Smooth muscle cell (in vitro differentiated cells): ENCODE results near the gene PDGFC. TPM values are rescaled to one million over a fixed set of nuclear protein-coding genes. Genes with fewer than 3 reads are reported as not detected.

Source experiments
- DNase-seq: peaks from one replicate; lab custom pipeline; 2025; ENCODE audit not compliant: unreplicated experiment; lab: John Stamatoyannopoulos, UW
- H2AFZ ChIP-seq: fragments of 200-600 bp; sonication (generic); 2 replicates; pipeline ENCODE4 v1.6.0; 2016; ENCODE audit warnings: antibody characterized with exemption, low read depth, mild to moderate bottlenecking
- H3F3A ChIP-seq: fragments of 200-600 bp; sonication (generic); 2 replicates; pipeline ENCODE4 v1.6.0; 2017; ENCODE audit warnings: antibody characterized with exemption, low read depth
- H3K27ac ChIP-seq: fragments of 200-600 bp; sonication (generic); 2 replicates; pipeline ENCODE4 v1.5.1; 2016; ENCODE audit warnings: low read depth, mild to moderate bottlenecking
- H3K27me3 ChIP-seq: fragments of 200-600 bp; sonication (generic); 2 replicates; pipeline ENCODE4 v1.6.1; 2016; ENCODE audit warnings: low read depth, mild to moderate bottlenecking
- H3K36me3 ChIP-seq: fragments of 200-600 bp; sonication (generic); 2 replicates; pipeline ENCODE4 v1.5.1; 2016; ENCODE audit warnings: low read depth
- H3K4me1 ChIP-seq: fragments of 200-600 bp; sonication (generic); 2 replicates; pipeline ENCODE4 v1.5.1; 2016; ENCODE audit warnings: low read depth
- H3K4me2 ChIP-seq: fragments of 200-600 bp; sonication (generic); 2 replicates; pipeline ENCODE4 v1.6.0; 2016; ENCODE audit warnings: mild to moderate bottlenecking
- H3K4me3 ChIP-seq: fragments of 200-600 bp; sonication (generic); 2 replicates; pipeline ENCODE4 v1.5.1; 2016; ENCODE audit warnings: mild to moderate bottlenecking
- H3K79me2 ChIP-seq: fragments of 200-600 bp; sonication (generic); 2 replicates; pipeline ENCODE4 v1.6.0; 2016; ENCODE audit warnings: low read depth, mild to moderate bottlenecking
- H3K9ac ChIP-seq: fragments of 200-600 bp; sonication (generic); 2 replicates; pipeline ENCODE4 v1.6.0; 2016; ENCODE audit warnings: low read depth
- H3K9me3 ChIP-seq: fragments of 200-600 bp; sonication (generic); replicated peaks from 2 replicates; pipeline ENCODE4 v1.5.1; 2016; ENCODE audit warnings: low read depth
- H4K20me1 ChIP-seq: fragments of 200-600 bp; sonication (generic); 2 replicates; pipeline ENCODE4 v1.6.0; 2016; ENCODE audit warnings: low read depth
- CTCF ChIP-seq: fragments of 200-600 bp; sonication (generic); IDR thresholded peaks from 2 replicates; pipeline ENCODE4 v1.5.1; 2017; ENCODE audit warnings: borderline replicate concordance, mild to moderate bottlenecking, antibody characterized with exemption; ENCODE audit not compliant: insufficient read depth, poor library complexity, severe bottlenecking
- WGBS: methylation state at CpG from one replicate; pipeline ENCODE4 v1.1.7; 2016; ENCODE audit warnings: low lambda C conversion rate; 5-methylcytosine and 5-hydroxymethylcytosine counted together
- polyA plus RNA-seq: library from polyadenylated mRNA; unstranded; fragments of >200 nt; fragmentation: Nextera tagmentation; extraction: Ambion mirVana; gene quantifications from 2 replicates; pipeline ENCODE4 v1.2.1, GENCODE V29; 2016
- total RNA-seq: library from RNA; depleted of rRNA; stranded (reverse); fragments of >200 nt; gene quantifications from 2 replicates; pipeline ENCODE4 v1.2.3, GENCODE V29; 2014

Gene PDGFC
- total and polyA plus RNA-seq, 2 experiments from 2014 or later: 56.5 to 135 TPM

- H3K9me3 ChIP-seq: no peaks in the 10 kb centered on the region
- H2AFZ ChIP-seq: no peak overlapping the region
- H3K79me2 ChIP-seq: peaks cover 16% of the 10 kb centered on the region
- H3K4me3 ChIP-seq: no peak overlapping the region
- no peaks in the 10 kb centered on the region for H3K36me3 ChIP-seq
- no peak overlapping the region for H3K27ac ChIP-seq
- H3K27me3 ChIP-seq: no peaks in the 10 kb centered on the region
- WGBS: 91% methylated on average over 2 of the region's 2 CpGs
- no peak overlapping the region for H3K4me2 ChIP-seq
- no peaks in the 10 kb centered on the region for H3F3A ChIP-seq
- DNase-seq: no peak
- no peak for TF ChIP-seq CTCF
- peaks cover 10% of the 10 kb centered on the region for H3K4me1 ChIP-seq
- H3K9ac ChIP-seq: no peak overlapping the region
- peaks cover 20% of the 10 kb centered on the region for H4K20me1 ChIP-seq
Observed at GRCh38 chr4:156803056-156803455, 168.5 kb downstream of the PDGFC start.

DNA sequence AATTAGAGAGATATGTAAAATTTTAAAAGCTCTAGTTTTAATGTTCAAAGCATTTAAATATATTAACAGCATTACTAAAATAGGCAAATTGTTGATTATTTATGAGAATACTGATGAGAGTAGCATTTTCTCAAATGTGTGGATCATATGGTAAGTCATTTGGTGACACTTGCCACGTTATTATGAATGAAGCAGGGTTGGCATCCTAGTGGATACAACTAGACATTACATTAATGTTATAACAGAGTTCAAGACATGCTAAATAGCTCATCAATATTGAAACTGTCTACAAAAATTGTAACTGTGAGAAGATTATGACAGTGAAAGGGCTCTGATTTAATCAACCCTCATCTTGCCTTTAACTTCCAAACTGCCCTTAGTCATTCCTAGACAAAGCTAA is 171.1 kb downstream of the PDGFC start:
- Histone ChIP-seq H3K4me1 (no peaks in the 10 kb centered on the region), H3K27ac (no peak overlapping the region), H2AFZ (no peak overlapping the region), H3K36me3 (no peaks in the 10 kb centered on the region), H3F3A (no peaks in the 10 kb centered on the region), H3K79me2 (peaks cover 7% of the 10 kb centered on the region), H4K20me1 (peaks cover 21% of the 10 kb centered on the region), H3K9ac (no peak overlapping the region), H3K27me3 (no peaks in the 10 kb centered on the region), H3K4me2 (no peak overlapping the region), H3K9me3 (no peaks in the 10 kb centered on the region), H3K4me3 (no peak overlapping the region)
- WGBS: 90% methylated on average over 1 of the region's 1 CpG
- DNase-seq: no peak
- TF ChIP-seq CTCF: peak; percentile 16

DNA sequence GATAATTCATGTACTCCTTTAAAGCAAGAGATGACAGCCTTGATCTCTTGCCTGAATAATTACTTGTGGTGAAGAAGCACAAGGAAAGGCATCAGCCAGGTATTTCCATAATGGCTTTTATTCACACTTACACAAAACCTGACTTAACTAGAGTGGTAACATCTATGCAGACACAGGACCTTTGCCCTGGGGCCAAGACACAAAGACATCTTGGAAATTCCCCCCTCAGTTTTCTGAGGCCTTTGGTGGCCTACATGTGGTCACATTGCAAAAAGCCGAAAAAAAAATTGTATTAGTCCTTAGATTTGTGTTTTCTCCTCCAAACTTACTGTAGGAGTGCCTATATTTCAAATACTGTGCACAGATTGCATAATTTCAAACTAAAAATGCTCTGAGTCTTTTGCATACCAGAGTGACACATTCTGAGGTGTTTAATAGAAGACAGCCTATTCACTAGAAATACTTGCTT is 172.4 kb downstream of the PDGFC start:
- DNase-seq: no peak
- Histone ChIP-seq H3K9ac (no peak overlapping the region), H3K4me1 (no peaks in the 10 kb centered on the region), H3K27ac (peak overlapping the region; percentile 55), H3K79me2 (no peaks in the 10 kb centered on the region), H3K4me2 (no peak overlapping the region), H3K36me3 (no peaks in the 10 kb centered on the region), H4K20me1 (peaks cover 30% of the 10 kb centered on the region), H3K4me3 (no peak overlapping the region), H2AFZ (no peak overlapping the region), H3K9me3 (no peaks in the 10 kb centered on the region), H3F3A (no peaks in the 10 kb centered on the region), H3K27me3 (no peaks in the 10 kb centered on the region)
- TF ChIP-seq CTCF: no peak
- 63% methylated on average over 1 of the region's 1 CpG for WGBS

- H2AFZ ChIP-seq: no peak overlapping the region
- H3K4me3 ChIP-seq: no peak overlapping the region
- WGBS: 93% methylated on average over 1 of the region's 1 CpG
- TF ChIP-seq CTCF: no peak
- H4K20me1 ChIP-seq: peaks cover 36% of the 10 kb centered on the region
- H3K79me2 ChIP-seq: no peaks in the 10 kb centered on the region
- no peak for DNase-seq
- no peaks in the 10 kb centered on the region for H3K36me3 ChIP-seq
- H3K27me3 ChIP-seq: no peaks in the 10 kb centered on the region
- H3K4me1 ChIP-seq: no peaks in the 10 kb centered on the region
- no peak overlapping the region for H3K4me2 ChIP-seq
- no peak overlapping the region for H3K9ac ChIP-seq
- no peaks in the 10 kb centered on the region for H3F3A ChIP-seq
- peak overlapping the region; percentile 55 for H3K27ac ChIP-seq
- no peaks in the 10 kb centered on the region for H3K9me3 ChIP-seq
Observed at GRCh38 chr4:156798438-156798837, 173.2 kb downstream of the PDGFC start.
